SK-N-SH (cell line): ENCODE results near the gene PRX. TPM values are rescaled to one million over a fixed set of nuclear protein-coding genes. Genes with fewer than 3 reads are reported as not detected.

Source experiments
- CTCF ChIA-PET: fragments of 300-600, 350-600 bp; formaldehyde crosslinking; extraction: SDS; loops from one replicate; lab custom pipeline; 2021; lab: Yijun Ruan, JAX
- POLR2A ChIA-PET: fragments of 350-600 bp; sonication (Branson Sonifier 250); formaldehyde crosslinking; extraction: SDS; loops from one replicate; lab custom pipeline; 2020; ENCODE audit warnings: antibody characterized with exemption, inconsistent platforms; lab: Yijun Ruan, JAX
- DNase-seq: peaks from one replicate; pipeline ENCODE4 v3.0.0; 2012
- H2AFZ ChIP-seq: fragments of 200-600 bp; sonication (generic); 2 replicates; pipeline ENCODE4 v1.8.1; 2016; ENCODE audit warnings: antibody characterized with exemption, mild to moderate bottlenecking, low read depth
- H3F3A ChIP-seq: fragments of 200-600 bp; sonication (generic); replicated peaks from 2 replicates; pipeline ENCODE3; 2016; ENCODE audit warnings: antibody characterized with exemption, mild to moderate bottlenecking; ENCODE audit not compliant: insufficient read depth
- H3K27ac ChIP-seq, 2 experiments: fragments of 200-500 bp in 1 of 2; fragments of 200-600 bp in 1 of 2; sonication (Bioruptor generic) in 1 of 2; sonication (generic), shearing (Covaris generic) in 1 of 2; 2 replicates each; pipeline versions ENCODE4 v1.5.1 to v1.6.1; 2014 to 2016; ENCODE audit warnings: low read depth in 2 of 2, inconsistent platforms in 1 of 2, low read length in 1 of 2, mild to moderate bottlenecking in 1 of 2, mixed read lengths in 1 of 2
- H3K27me3 ChIP-seq: fragments of 200-600 bp; sonication (generic), shearing (Covaris generic); 2 replicates; pipeline ENCODE4 v1.6.1; 2016; ENCODE audit warnings: mixed run types; ENCODE audit not compliant: insufficient read depth
- H3K36me3 ChIP-seq, 2 experiments: fragments of 200-500 bp in 1 of 2; fragments of 200-600 bp in 1 of 2; sonication (Bioruptor generic) in 1 of 2; sonication (generic) in 1 of 2; replicated peaks in 1 of 2; 2 replicates each; pipeline versions ENCODE3 to v1.5.1; 2014 to 2016; ENCODE audit warnings: low read length in 1 of 2, mild to moderate bottlenecking in 1 of 2; ENCODE audit not compliant: insufficient read depth in 2 of 2, control insufficient read depth in 1 of 2
- H3K4me1 ChIP-seq, 2 experiments: fragments of 200-500 bp in 1 of 2; fragments of 200-600 bp in 1 of 2; sonication (Bioruptor generic) in 1 of 2; sonication (generic), shearing (Covaris generic) in 1 of 2; 2 replicates each; pipeline versions ENCODE4 v1.5.1 to v1.6.1; 2014 to 2016; ENCODE audit warnings: low read depth in 1 of 2, low read length in 1 of 2, mixed run types in 1 of 2; ENCODE audit not compliant: insufficient read depth in 2 of 2, control insufficient read depth in 1 of 2
- H3K4me2 ChIP-seq: fragments of 200-600 bp; sonication (generic), shearing (Covaris generic); 2 replicates; pipeline ENCODE4 v1.6.1; 2017; ENCODE audit warnings: mixed run types
- H3K4me3 ChIP-seq, 2 experiments: fragments of 200-500 bp in 1 of 2; fragments of 200-600 bp in 1 of 2; sonication (Bioruptor generic) in 1 of 2; sonication (generic), shearing (Covaris generic) in 1 of 2; 2 replicates each; pipeline versions ENCODE4 v1.5.1 to v1.8.1; 2014 to 2016; ENCODE audit warnings: low read depth in 2 of 2, inconsistent platforms in 1 of 2, low read length in 1 of 2, mild to moderate bottlenecking in 1 of 2, mixed read lengths in 1 of 2, moderate library complexity in 1 of 2
- H3K79me2 ChIP-seq: fragments of 200-600 bp; sonication (generic); 2 replicates; pipeline ENCODE4 v1.8.1; 2017; ENCODE audit warnings: mild to moderate bottlenecking; ENCODE audit not compliant: insufficient read depth
- H3K9ac ChIP-seq: fragments of 200-600 bp; sonication (generic); 2 replicates; pipeline ENCODE4 v1.6.1; 2017; ENCODE audit warnings: mixed run types
- H3K9me2 ChIP-seq: fragments of 200-600 bp; sonication (generic); 2 replicates; pipeline ENCODE4 v1.6.1; 2017; ENCODE audit warnings: mixed run types
- H3K9me3 ChIP-seq: fragments of 200-600 bp; sonication (generic); 2 replicates; pipeline ENCODE4 v1.6.1; 2017; ENCODE audit warnings: mixed run types, mild to moderate bottlenecking, moderate library complexity
- H4K20me1 ChIP-seq: fragments of 200-600 bp; sonication (generic); 2 replicates; pipeline ENCODE4 v1.6.1; 2017; ENCODE audit warnings: mild to moderate bottlenecking, mixed run types; ENCODE audit not compliant: insufficient read depth
- CHD2 ChIP-seq: fragments of 150-350 bp; IDR thresholded peaks from 2 replicates; pipeline ENCODE4 v1.6.1; 2018; ENCODE audit warnings: low read length; ENCODE audit not compliant: partially characterized antibody
- CTCF ChIP-seq: fragments of 200-600 bp; sonication (generic); IDR thresholded peaks from 2 replicates; pipeline ENCODE4 v1.6.1; 2017; ENCODE audit warnings: antibody characterized with exemption, mild to moderate bottlenecking, moderate library complexity
- EZH2phosphoT487 ChIP-seq: fragments of 200-600 bp; sonication (generic); IDR thresholded peaks from 2 replicates; pipeline ENCODE4 v1.6.1; 2017; ENCODE audit warnings: low read depth, mixed run types, mild to moderate bottlenecking, antibody characterized with exemption, moderate library complexity, borderline replicate concordance
- FOXJ3 ChIP-seq: sonication (generic); formaldehyde crosslinking; IDR thresholded peaks from 2 replicates; pipeline ENCODE4 v1.5.1; 2020; ENCODE audit warnings: mild to moderate bottlenecking, missing genetic modification reagents
- FOXM1 ChIP-seq: IDR thresholded peaks from 2 replicates; pipeline ENCODE4 v1.4.0; 2012; ENCODE audit warnings: low read depth, mild to moderate bottlenecking
- GABPA ChIP-seq: IDR thresholded peaks from 2 replicates; pipeline ENCODE4 v1.4.0; 2012; ENCODE audit warnings: low read depth, mild to moderate bottlenecking
- JUND ChIP-seq: IDR thresholded peaks from 2 replicates; pipeline ENCODE4 v1.4.0; 2012
- MEF2A ChIP-seq: IDR thresholded peaks from 2 replicates; pipeline ENCODE4 v1.4.0; 2012; ENCODE audit warnings: low read depth, borderline replicate concordance
- NFIC ChIP-seq: IDR thresholded peaks from 2 replicates; pipeline ENCODE4 v1.4.0; 2012; ENCODE audit warnings: borderline replicate concordance
- POLR2AphosphoS5 ChIP-seq: IDR thresholded peaks from 2 replicates; pipeline ENCODE4 v1.6.1; 2012; ENCODE audit warnings: low read depth, low read length
- RAD21 ChIP-seq: IDR thresholded peaks from 2 replicates; pipeline ENCODE4 v1.6.1; 2012; ENCODE audit warnings: mild to moderate bottlenecking, low read length
- RCOR1 ChIP-seq: fragments of 150-350 bp; IDR thresholded peaks from 2 replicates; pipeline ENCODE4 v1.6.1; 2017; ENCODE audit warnings: antibody characterized with exemption, low read length
- RFX5 ChIP-seq: IDR thresholded peaks from 2 replicates; pipeline ENCODE4 v1.6.1; 2012; ENCODE audit warnings: mild to moderate bottlenecking, improper control_type of control experiment, low read length
- RXRA ChIP-seq: IDR thresholded peaks from 2 replicates; pipeline ENCODE4 v1.4.0; 2012; ENCODE audit warnings: low read depth, mild to moderate bottlenecking, borderline replicate concordance
- SMC3 ChIP-seq: IDR thresholded peaks from 2 replicates; pipeline ENCODE4 v1.6.1; 2012; ENCODE audit warnings: low read depth, low read length, improper control_type of control experiment
- TCF12 ChIP-seq: IDR thresholded peaks from 2 replicates; pipeline ENCODE4 v1.4.0; 2012
- USF2 ChIP-seq: fragments of 150-350 bp; IDR thresholded peaks from 2 replicates; pipeline ENCODE4 v1.6.1; 2017; ENCODE audit warnings: antibody characterized with exemption, low read length, low read depth, borderline replicate concordance
- YY1 ChIP-seq: IDR thresholded peaks from 2 replicates; pipeline ENCODE4 v1.4.0; 2012; ENCODE audit warnings: low read depth, mild to moderate bottlenecking
- WGBS: methylation state at CpG from one replicate; pipeline ENCODE4 v1.1.6; 2017; ENCODE audit warnings: low lambda C conversion rate; 5-methylcytosine and 5-hydroxymethylcytosine counted together
- polyA plus RNA-seq, 3 experiments: library from polyadenylated mRNA; depleted of rRNA; stranded (reverse); fragments of >200 nt; gene quantifications; 2 replicates each; pipeline ENCODE4 v1.2.3, GENCODE V29; 2012
- TF ChIP-seq, protein P1 (sequence below): IDR thresholded peaks from 2 replicates; pipeline ENCODE4 v1.4.0; 2012; ENCODE audit warnings: low read depth, borderline replicate concordance

PRX gene
- polyA plus RNA-seq, 1 of the 3 experiments (the other 2 are of a cell fraction), result 2.2 TPM

DNA sequence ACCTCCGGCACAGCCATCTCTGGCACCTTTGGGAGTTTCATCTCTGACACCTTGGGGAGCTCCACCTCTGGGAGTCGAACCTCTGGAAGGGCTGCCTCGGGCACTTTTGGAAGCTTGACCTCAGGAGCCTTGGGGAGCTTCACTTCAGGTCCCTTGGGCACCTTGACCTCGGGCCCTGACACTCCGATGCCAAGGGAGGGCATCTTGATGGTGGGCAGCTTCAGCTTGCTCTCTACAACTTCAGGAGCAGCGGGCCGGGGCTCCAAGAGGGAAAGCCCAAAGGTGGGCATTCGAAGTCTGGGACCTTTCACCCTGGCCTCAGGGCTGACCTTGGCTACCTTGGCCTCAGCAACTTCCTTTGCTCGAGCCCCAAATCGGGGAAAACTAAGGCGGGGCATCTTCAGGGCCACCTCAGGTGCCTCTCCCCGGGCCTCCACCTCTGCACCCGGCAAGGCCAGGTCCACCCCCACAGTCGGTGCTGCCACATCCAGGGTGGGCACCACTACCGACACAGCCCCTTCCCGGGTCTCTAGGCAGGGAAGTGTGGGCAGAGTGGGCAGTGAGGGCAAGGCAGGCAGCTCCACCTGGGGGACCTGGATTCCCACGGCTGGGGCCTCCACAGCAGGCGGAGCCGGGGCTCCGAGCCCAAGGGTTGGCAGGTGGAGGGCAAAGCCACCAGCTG is 16.2 kb downstream of the PRX start:
- no peaks in the 10 kb centered on the region for H3K27me3 ChIP-seq
- H2AFZ ChIP-seq, result no peak overlapping the region
- no peak for DNase-seq
- no peak overlapping the region for H3K9ac ChIP-seq
- CTCF ChIA-PET, result interaction anchor here (1.3 to 2.4 kb wide), 2 partner anchors 24 to 92 kb away, joined by 3 to 6 read pairs; no protein-coding TSS in a partner anchor
- no peaks in the 10 kb centered on the region for H3F3A ChIP-seq
- no peak for TF ChIP-seq MEF2A
- TF ChIP-seq POLR2AphosphoS5, result no peak
- no peak for TF ChIP-seq YY1
- TF ChIP-seq SMC3, result no peak
- TF ChIP-seq FOXJ3 (CRISPR knock-in tag), result no peak
- no peak for TF ChIP-seq JUND
- TF ChIP-seq RFX5, result no peak
- no peaks in the 10 kb centered on the region for H3K9me3 ChIP-seq
- no peaks in the 10 kb centered on the region for H3K79me2 ChIP-seq
- POLR2A ChIA-PET, result no interaction called here
- H4K20me1 ChIP-seq, result no peaks in the 10 kb centered on the region
- H3K27ac ChIP-seq, result no peak overlapping the region
- H3K4me3 ChIP-seq, result no peak overlapping the region
- no peak overlapping the region for H3K4me2 ChIP-seq
- no peaks in the 10 kb centered on the region for H3K36me3 ChIP-seq
- no peaks in the 10 kb centered on the region; a peak in 1 of 4 replicates for H3K4me1 ChIP-seq
- WGBS, result 63% methylated on average over 12 of the region's 20 CpGs
- no peaks in the 10 kb centered on the region for H3K9me2 ChIP-seq

DNA sequence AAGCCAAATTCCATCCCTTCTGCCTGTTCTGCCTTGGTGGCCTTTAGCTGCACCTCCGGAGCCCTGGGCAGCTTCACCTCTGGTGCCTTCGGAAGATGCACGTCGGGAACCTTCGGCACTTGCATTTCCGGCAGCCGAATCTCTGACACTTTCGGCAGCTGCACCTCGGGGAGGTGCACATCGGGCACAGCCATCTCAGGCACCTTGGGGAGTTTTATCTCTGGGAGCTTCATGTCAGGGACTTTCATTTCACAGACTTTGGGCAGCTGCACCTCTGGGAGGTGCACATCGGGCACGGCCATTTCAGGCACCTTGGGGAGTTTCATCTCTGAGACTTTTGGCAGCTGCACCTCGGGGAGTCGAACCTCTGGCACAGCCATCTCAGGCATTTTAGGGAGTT is 17.2 kb downstream of the PRX start:
- no peak for TF ChIP-seq MEF2A
- no peak for TF ChIP-seq FOXM1
- no peak for TF ChIP-seq USF2
- no peak for TF ChIP-seq POLR2AphosphoS5
- no peak for TF ChIP-seq RXRA
- TF ChIP-seq, protein P1, sequence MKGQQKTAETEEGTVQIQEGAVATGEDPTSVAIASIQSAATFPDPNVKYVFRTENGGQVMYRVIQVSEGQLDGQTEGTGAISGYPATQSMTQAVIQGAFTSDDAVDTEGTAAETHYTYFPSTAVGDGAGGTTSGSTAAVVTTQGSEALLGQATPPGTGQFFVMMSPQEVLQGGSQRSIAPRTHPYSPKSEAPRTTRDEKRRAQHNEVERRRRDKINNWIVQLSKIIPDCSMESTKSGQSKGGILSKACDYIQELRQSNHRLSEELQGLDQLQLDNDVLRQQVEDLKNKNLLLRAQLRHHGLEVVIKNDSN, result no peak
- TF ChIP-seq YY1, result no peak
- TF ChIP-seq EZH2phosphoT487, result no peak
- no peak for TF ChIP-seq GABPA
- no peak for TF ChIP-seq TCF12
- TF ChIP-seq CTCF, result no peak
- TF ChIP-seq RAD21, result no peak
- no peak for TF ChIP-seq FOXJ3 (CRISPR knock-in tag)
- no peak for TF ChIP-seq SMC3
- no peak for TF ChIP-seq RCOR1
- TF ChIP-seq JUND, result no peak
- TF ChIP-seq CHD2, result no peak
- TF ChIP-seq NFIC, result no peak
- H3K79me2 ChIP-seq, result no peaks in the 10 kb centered on the region
- H3K4me2 ChIP-seq, result no peak overlapping the region
- ChIA-PET POLR2A (interaction anchor here (0.7 kb wide), 1 partner anchor 129 kb away, joined by 3 read pairs; no protein-coding TSS in a partner anchor), CTCF (interaction anchor here (1.1 to 2.4 kb wide), 5 partner anchors 17 to 175 kb away, joined by 3 to 6 read pairs (median 3); no protein-coding TSS in a partner anchor)
- H3K9ac ChIP-seq, result no peak overlapping the region
- H3K9me2 ChIP-seq, result no peaks in the 10 kb centered on the region
- WGBS, result 58% methylated on average over 13 of the region's 14 CpGs
- no peaks in the 10 kb centered on the region for H3K9me3 ChIP-seq
- H3F3A ChIP-seq, result no peaks in the 10 kb centered on the region
- no peaks in the 10 kb centered on the region for H3K36me3 ChIP-seq
- H4K20me1 ChIP-seq, result no peaks in the 10 kb centered on the region
- H2AFZ ChIP-seq, result no peak overlapping the region
- no peak overlapping the region for H3K4me3 ChIP-seq
- H3K27ac ChIP-seq, result no peak overlapping the region
- H3K4me1 ChIP-seq, result no peaks in the 10 kb centered on the region; a peak in 1 of 4 replicates
- no peaks in the 10 kb centered on the region for H3K27me3 ChIP-seq
- no peak for DNase-seq
